Measurements from ENCODE around the gene ETS1. TPM values are rescaled to one million over a fixed set of nuclear protein-coding genes. Genes with fewer than 3 reads are reported as not detected.

Gene ETS1
- polyA plus RNA-seq, 2 of the 4 experiments (the other 2 are of a cell fraction), result 14.5 to 18.8 TPM

DNA sequence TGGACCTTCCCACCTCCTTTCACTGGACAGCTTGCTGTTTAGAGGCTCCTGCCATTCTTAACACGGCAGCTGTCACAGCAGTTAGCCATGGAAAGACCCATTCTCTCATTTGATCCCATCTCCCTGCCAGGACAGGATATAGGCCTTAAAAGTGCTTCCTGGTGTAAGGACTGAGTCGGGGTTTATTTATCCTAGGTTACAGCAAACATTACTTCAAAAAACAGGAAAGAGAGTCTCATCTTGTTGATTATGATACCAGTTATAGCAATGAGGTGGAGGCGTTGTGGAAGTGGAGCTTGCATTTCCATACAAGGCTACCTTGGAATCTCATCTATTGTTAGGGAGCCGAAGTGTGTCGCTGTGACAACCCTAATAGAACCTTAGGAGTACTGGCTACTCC lies 17.4 kb upstream of the ETS1 start:
- ATAC-seq (no peak), FAIRE-seq (no peak), DNase-seq (ENCODE audit: low read depth in 1 of 2, low spot score in 1 of 2) (no peak)
- WGBS (ENCODE audit: missing lambda C conversion rate), result 50% methylated on average over 5 of the region's 5 CpGs
- Histone ChIP-seq H3K27ac (no peak overlapping the region), H3K4me3 (no peak overlapping the region), H3K4me2 (no peak overlapping the region), H3K9me3 (no peaks in the 10 kb centered on the region), H3K4me1 (no peaks in the 10 kb centered on the region)
- CTCF ChIA-PET, result interaction anchor here (0.8 to 1.9 kb wide), 4 partner anchors 14 to 432 kb away, joined by 3 to 5 read pairs (median 4); no protein-coding TSS in a partner anchor
- TF ChIP-seq RFX5 (IDR thresholded peaks at IDR 0.05) (no peak), FOSL2 (IDR thresholded peaks at IDR 0.05) (no peak), FOSL2 (CRISPR knock-in tag; IDR thresholded peaks at IDR 0.05) (no peak), PHF8 (IDR thresholded peaks at IDR 0.05; ENCODE audit: borderline replicate concordance, low read depth) (no peak), EHF (CRISPR knock-in tag; IDR thresholded peaks at IDR 0.05) (no peak), KDM5A (IDR thresholded peaks at IDR 0.05) (no peak), EP300 (IDR thresholded peaks at IDR 0.05) (no peak), EHMT2 (IDR thresholded peaks at IDR 0.05; ENCODE audit: low read depth) (no peak), JUNB (IDR thresholded peaks at IDR 0.05) (no peak), SREBF2 (IDR thresholded peaks at IDR 0.05) (no peak)
- TF ChIP-seq, protein P1, sequence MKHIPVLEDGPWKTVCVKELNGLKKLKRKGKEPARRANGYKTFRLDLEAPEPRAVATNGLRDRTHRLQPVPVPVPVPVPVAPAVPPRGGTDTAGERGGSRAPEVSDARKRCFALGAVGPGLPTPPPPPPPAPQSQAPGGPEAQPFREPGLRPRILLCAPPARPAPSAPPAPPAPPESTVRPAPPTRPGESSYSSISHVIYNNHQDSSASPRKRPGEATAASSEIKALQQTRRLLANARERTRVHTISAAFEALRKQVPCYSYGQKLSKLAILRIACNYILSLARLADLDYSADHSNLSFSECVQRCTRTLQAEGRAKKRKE (CRISPR knock-in tag; IDR thresholded peaks at IDR 0.05; ENCODE audit: low read depth), result no peak
- TF ChIP-seq, protein P2, sequence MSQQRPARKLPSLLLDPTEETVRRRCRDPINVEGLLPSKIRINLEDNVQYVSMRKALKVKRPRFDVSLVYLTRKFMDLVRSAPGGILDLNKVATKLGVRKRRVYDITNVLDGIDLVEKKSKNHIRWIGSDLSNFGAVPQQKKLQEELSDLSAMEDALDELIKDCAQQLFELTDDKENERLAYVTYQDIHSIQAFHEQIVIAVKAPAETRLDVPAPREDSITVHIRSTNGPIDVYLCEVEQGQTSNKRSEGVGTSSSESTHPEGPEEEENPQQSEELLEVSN (IDR thresholded peaks at IDR 0.05; ENCODE audit: borderline replicate concordance, low read depth), result no peak
- POLR2A ChIA-PET, result no interaction called here

DNA sequence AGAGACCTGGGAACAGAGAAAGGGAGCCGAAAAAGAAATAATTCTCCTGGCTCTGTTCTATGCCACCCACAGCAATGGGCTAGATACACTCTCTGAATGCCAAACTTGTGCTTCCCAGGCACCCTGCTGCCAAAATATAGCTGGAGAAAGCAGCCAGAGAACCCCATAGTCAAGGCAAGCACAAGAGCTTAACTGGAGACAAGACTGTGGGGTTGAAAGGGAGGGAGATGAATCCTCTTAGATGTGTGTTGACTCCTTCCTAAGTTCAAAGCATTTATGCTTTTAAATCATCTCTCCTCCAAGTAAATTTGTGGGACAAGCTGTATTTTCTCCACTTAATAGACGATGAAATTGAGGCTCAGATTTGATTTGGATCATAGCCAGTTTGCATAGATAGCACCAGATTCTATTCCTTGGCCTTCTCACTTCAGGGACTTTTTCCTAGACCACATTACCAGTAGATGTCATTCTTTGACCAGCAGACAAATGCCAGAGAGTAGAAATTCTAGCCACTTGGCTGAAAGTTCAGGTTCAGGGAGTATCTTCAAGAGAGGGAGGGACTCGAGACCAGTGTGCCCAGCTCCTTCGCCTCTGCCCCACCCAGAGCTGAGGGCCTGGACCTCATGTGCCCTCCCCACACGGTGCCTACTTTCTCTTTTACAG lies 16.5 kb upstream of the ETS1 start:
- H3K4me2 ChIP-seq, result no peak overlapping the region
- TF ChIP-seq, protein P3, sequence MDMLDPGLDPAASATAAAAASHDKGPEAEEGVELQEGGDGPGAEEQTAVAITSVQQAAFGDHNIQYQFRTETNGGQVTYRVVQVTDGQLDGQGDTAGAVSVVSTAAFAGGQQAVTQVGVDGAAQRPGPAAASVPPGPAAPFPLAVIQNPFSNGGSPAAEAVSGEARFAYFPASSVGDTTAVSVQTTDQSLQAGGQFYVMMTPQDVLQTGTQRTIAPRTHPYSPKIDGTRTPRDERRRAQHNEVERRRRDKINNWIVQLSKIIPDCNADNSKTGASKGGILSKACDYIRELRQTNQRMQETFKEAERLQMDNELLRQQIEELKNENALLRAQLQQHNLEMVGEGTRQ (IDR thresholded peaks at IDR 0.05), result no peak
- no peak for TF ChIP-seq GATA3 (IDR thresholded peaks at IDR 0.05; ENCODE audit: borderline replicate concordance)
- TF ChIP-seq NR3C1 (IDR thresholded peaks at IDR 0.05), result no peak
- TF ChIP-seq RNF2 (IDR thresholded peaks at IDR 0.05; ENCODE audit: borderline replicate concordance, low read depth), result no peak
- no peak for TF ChIP-seq SMC3 (IDR thresholded peaks at IDR 0.05)
- no peak for TF ChIP-seq HOXA7 (CRISPR knock-in tag; IDR thresholded peaks at IDR 0.05)
- TF ChIP-seq, protein P4, sequence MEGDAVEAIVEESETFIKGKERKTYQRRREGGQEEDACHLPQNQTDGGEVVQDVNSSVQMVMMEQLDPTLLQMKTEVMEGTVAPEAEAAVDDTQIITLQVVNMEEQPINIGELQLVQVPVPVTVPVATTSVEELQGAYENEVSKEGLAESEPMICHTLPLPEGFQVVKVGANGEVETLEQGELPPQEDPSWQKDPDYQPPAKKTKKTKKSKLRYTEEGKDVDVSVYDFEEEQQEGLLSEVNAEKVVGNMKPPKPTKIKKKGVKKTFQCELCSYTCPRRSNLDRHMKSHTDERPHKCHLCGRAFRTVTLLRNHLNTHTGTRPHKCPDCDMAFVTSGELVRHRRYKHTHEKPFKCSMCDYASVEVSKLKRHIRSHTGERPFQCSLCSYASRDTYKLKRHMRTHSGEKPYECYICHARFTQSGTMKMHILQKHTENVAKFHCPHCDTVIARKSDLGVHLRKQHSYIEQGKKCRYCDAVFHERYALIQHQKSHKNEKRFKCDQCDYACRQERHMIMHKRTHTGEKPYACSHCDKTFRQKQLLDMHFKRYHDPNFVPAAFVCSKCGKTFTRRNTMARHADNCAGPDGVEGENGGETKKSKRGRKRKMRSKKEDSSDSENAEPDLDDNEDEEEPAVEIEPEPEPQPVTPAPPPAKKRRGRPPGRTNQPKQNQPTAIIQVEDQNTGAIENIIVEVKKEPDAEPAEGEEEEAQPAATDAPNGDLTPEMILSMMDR (IDR thresholded peaks at IDR 0.05), result no peak
- TF ChIP-seq JUNB (IDR thresholded peaks at IDR 0.05), result no peak
- TF ChIP-seq EHF (CRISPR knock-in tag; IDR thresholded peaks at IDR 0.05), result no peak
- no peak overlapping the region for H3K27ac ChIP-seq
- FAIRE-seq (no peak), ATAC-seq (no peak), DNase-seq (ENCODE audit: low read depth in 1 of 2, low spot score in 1 of 2) (no peak)
- H3K9me3 ChIP-seq, result no peaks in the 10 kb centered on the region
- no peak overlapping the region for H3K4me3 ChIP-seq
- CTCF ChIA-PET, result interaction anchor here (0.8 to 1.9 kb wide), 4 partner anchors 15 to 432 kb away, joined by 3 to 5 read pairs (median 4); no protein-coding TSS in a partner anchor
- POLR2A ChIA-PET, result no interaction called here
- 57% methylated on average over 5 of the region's 5 CpGs for WGBS (ENCODE audit: missing lambda C conversion rate)
- no peaks in the 10 kb centered on the region for H3K4me1 ChIP-seq

Measured in A549 (cell line).